HepG2 (cell line): ENCODE measurements around the gene UCK2. TPM values are rescaled to one million over a fixed set of nuclear protein-coding genes. Genes with fewer than 3 reads are reported as not detected.

Experiments
- ARID2 ChIP-seq: sonication (generic); formaldehyde crosslinking; IDR thresholded peaks from 2 replicates; pipeline ENCODE4 v1.8.1; 2022; ENCODE audit warnings: mild to moderate bottlenecking, missing genetic modification reagents, borderline replicate concordance
- EP300 ChIP-seq, 3 experiments: sonication (generic) in 1 of 3; formaldehyde crosslinking in 1 of 3; IDR thresholded peaks; 2 replicates each; pipeline versions ENCODE4 v1.5.1 to v1.6.1; 2011 to 2020; ENCODE audit warnings: low read depth in 2 of 3, low read length in 2 of 3, borderline replicate concordance in 1 of 3, improper control_type of control experiment in 1 of 3, mild to moderate bottlenecking in 1 of 3, missing genetic modification reagents in 1 of 3, moderate library complexity in 1 of 3
- ETV5 ChIP-seq: IDR thresholded peaks from 2 replicates; pipeline ENCODE4 v1.6.1; 2018; ENCODE audit warnings: missing biosample characterization, missing genetic modification reagents, inconsistent platforms, borderline replicate concordance
- FOXA1 ChIP-seq, 2 experiments: fragments of 450-650 bp in 1 of 2; sonication (generic) in 1 of 2; formaldehyde crosslinking in 1 of 2; IDR thresholded peaks; 2 replicates each; pipeline versions ENCODE4 v1.4.0 to v1.6.1; 2016 to 2020; ENCODE audit warnings: missing genetic modification reagents in 1 of 2
- FOXC1 ChIP-seq: sonication (generic); formaldehyde crosslinking; IDR thresholded peaks from 2 replicates; pipeline ENCODE4 v1.8.0; 2022; ENCODE audit warnings: mild to moderate bottlenecking, missing genetic modification reagents, borderline replicate concordance
- GATAD1 ChIP-seq: IDR thresholded peaks from 2 replicates; pipeline ENCODE4 v1.6.1; 2016; ENCODE audit warnings: missing genetic modification reagents, missing compliant biosample characterization
- KAT8 ChIP-seq: IDR thresholded peaks from 2 replicates; pipeline ENCODE4 v1.6.1; 2016; ENCODE audit warnings: missing genetic modification reagents, missing compliant biosample characterization
- KLF12 ChIP-seq: sonication (generic); formaldehyde crosslinking; IDR thresholded peaks from 2 replicates; pipeline ENCODE4 v1.4.0; 2020; ENCODE audit warnings: missing genetic modification reagents, borderline replicate concordance
- MBNL3 ChIP-seq: fragments of 250-450 bp; sonication (Bioruptor Pico); conservative IDR thresholded peaks from 2 replicates; pipeline ENCODE4 v1.8.0; 2022; ENCODE audit warnings: mild to moderate bottlenecking, inconsistent platforms
- MIXL1 ChIP-seq: IDR thresholded peaks from 2 replicates; pipeline ENCODE4 v1.6.1; 2016
- MYPOP ChIP-seq: sonication (generic); formaldehyde crosslinking; IDR thresholded peaks from 2 replicates; pipeline ENCODE4 v1.8.1; 2023; ENCODE audit warnings: mild to moderate bottlenecking, moderate library complexity, missing genetic modification reagents
- PCBP1 ChIP-seq: fragments of 200-400 bp; formaldehyde crosslinking; IDR thresholded peaks from 2 replicates; pipeline ENCODE4 v1.6.1; 2017; ENCODE audit warnings: mild to moderate bottlenecking, low read depth, low read length, borderline replicate concordance
- ZBTB21 ChIP-seq: sonication (generic); formaldehyde crosslinking; IDR thresholded peaks from 2 replicates; pipeline ENCODE4 v1.4.0; 2020; ENCODE audit warnings: missing genetic modification reagents
- ZMAT3 ChIP-seq: sonication (generic); formaldehyde crosslinking; conservative IDR thresholded peaks from 2 replicates; pipeline ENCODE4 v1.7.0; 2021; ENCODE audit warnings: missing genetic modification reagents
- ZNF317 ChIP-seq: sonication (generic); formaldehyde crosslinking; IDR thresholded peaks from 2 replicates; pipeline ENCODE4 v1.5.0; 2020; ENCODE audit warnings: mild to moderate bottlenecking, missing genetic modification reagents
- ZNF33B ChIP-seq: sonication (generic); formaldehyde crosslinking; IDR thresholded peaks from 2 replicates; pipeline ENCODE4 v1.5.1; 2020; ENCODE audit warnings: mild to moderate bottlenecking, missing genetic modification reagents
- ZNF674 ChIP-seq: sonication (generic); formaldehyde crosslinking; IDR thresholded peaks from 2 replicates; pipeline ENCODE4 v1.5.0; 2020; ENCODE audit warnings: low read depth, mild to moderate bottlenecking, missing genetic modification reagents
- ZSCAN22 ChIP-seq: sonication (generic); formaldehyde crosslinking; IDR thresholded peaks from 2 replicates; pipeline ENCODE4 v1.4.0; 2020; ENCODE audit warnings: mild to moderate bottlenecking, missing genetic modification reagents
- polyA plus RNA-seq, 8 experiments: library from polyadenylated mRNA; depleted of rRNA in 3 of 8; stranded (reverse) in 7 of 8; unstranded in 1 of 8; fragments of >200 nt; fragmentation: Illumina TruSeq in 4 of 8; extraction: Trizol in 4 of 8; gene quantifications; 2 replicates each; pipeline versions ENCODE4 v1.2.1 to v1.2.3, GENCODE V29; 2011 to 2016; ENCODE audit warnings: low read depth in 4 of 8, missing spikeins in 1 of 8, mixed read lengths in 1 of 8; ENCODE audit not compliant: insufficient read depth in 1 of 8
- total RNA-seq, 5 experiments: library from RNA; depleted of rRNA; stranded (reverse); fragments of >200 nt; fragmentation: Illumina TruSeq; extraction: Trizol; gene quantifications; 2 replicates each; pipeline ENCODE4 v1.2.3, GENCODE V29; 2016; ENCODE audit warnings: low read depth in 1 of 5
- TF ChIP-seq, protein P1 (sequence below): sonication (generic); formaldehyde crosslinking; IDR thresholded peaks from 2 replicates; pipeline ENCODE4 v1.4.0; 2020; ENCODE audit warnings: missing genetic modification reagents
- TF ChIP-seq, protein P2 (sequence below): IDR thresholded peaks from 2 replicates; pipeline ENCODE4 v1.6.1; 2016
- TF ChIP-seq, protein P3 (sequence below): IDR thresholded peaks from 2 replicates; pipeline ENCODE4 v1.6.1; 2016; ENCODE audit warnings: missing compliant biosample characterization, missing genetic modification reagents, borderline replicate concordance
- TF ChIP-seq, protein P4 (sequence below): IDR thresholded peaks from 2 replicates; pipeline ENCODE4 v1.6.1; 2016; ENCODE audit warnings: control low read depth

The UCK2 gene
- total and polyA plus RNA-seq, 2 of the 13 experiments (the other 11 are each of a cell fraction or from before 2014, with no cell fraction given), result 64.3 to 78.0 TPM

GRCh38 chr1:165900576-165901380 is 73.4 kb downstream of the UCK2 start (continued):
- TF ChIP-seq ETV5 (CRISPR knock-in tag), result no peak
- no peak for TF ChIP-seq MYPOP (CRISPR knock-in tag)
- TF ChIP-seq, protein P1, sequence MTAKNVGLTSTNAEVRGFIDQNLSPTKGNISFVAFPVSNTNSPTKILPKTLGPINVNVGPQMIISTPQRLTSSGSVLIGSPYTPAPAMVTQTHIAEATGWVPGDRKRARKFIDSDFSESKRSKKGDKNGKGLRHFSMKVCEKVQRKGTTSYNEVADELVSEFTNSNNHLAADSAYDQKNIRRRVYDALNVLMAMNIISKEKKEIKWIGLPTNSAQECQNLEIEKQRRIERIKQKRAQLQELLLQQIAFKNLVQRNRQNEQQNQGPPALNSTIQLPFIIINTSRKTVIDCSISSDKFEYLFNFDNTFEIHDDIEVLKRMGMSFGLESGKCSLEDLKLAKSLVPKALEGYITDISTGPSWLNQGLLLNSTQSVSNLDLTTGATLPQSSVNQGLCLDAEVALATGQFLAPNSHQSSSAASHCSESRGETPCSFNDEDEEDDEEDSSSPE, result no peak
- 0 out of 2 replicates have a peak, but pooled peaks have one; percentile 11 for TF ChIP-seq MIXL1
- TF ChIP-seq ZNF33B (CRISPR knock-in tag), result no peak
- no peak for TF ChIP-seq ZNF674 (CRISPR knock-in tag)
- TF ChIP-seq, protein P2, sequence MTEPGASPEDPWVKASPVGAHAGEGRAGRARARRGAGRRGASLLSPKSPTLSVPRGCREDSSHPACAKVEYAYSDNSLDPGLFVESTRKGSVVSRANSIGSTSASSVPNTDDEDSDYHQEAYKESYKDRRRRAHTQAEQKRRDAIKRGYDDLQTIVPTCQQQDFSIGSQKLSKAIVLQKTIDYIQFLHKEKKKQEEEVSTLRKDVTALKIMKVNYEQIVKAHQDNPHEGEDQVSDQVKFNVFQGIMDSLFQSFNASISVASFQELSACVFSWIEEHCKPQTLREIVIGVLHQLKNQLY (CRISPR knock-in tag), result no peak
- no peak for TF ChIP-seq PCBP1
- no peak for TF ChIP-seq FOXC1 (CRISPR knock-in tag)
- TF ChIP-seq, protein P3, sequence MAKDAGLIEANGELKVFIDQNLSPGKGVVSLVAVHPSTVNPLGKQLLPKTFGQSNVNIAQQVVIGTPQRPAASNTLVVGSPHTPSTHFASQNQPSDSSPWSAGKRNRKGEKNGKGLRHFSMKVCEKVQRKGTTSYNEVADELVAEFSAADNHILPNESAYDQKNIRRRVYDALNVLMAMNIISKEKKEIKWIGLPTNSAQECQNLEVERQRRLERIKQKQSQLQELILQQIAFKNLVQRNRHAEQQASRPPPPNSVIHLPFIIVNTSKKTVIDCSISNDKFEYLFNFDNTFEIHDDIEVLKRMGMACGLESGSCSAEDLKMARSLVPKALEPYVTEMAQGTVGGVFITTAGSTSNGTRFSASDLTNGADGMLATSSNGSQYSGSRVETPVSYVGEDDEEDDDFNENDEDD (CRISPR knock-in tag), result no peak
- TF ChIP-seq, protein P4, sequence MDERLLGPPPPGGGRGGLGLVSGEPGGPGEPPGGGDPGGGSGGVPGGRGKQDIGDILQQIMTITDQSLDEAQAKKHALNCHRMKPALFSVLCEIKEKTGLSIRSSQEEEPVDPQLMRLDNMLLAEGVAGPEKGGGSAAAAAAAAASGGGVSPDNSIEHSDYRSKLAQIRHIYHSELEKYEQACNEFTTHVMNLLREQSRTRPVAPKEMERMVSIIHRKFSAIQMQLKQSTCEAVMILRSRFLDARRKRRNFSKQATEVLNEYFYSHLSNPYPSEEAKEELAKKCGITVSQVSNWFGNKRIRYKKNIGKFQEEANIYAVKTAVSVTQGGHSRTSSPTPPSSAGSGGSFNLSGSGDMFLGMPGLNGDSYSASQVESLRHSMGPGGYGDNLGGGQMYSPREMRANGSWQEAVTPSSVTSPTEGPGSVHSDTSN (CRISPR knock-in tag), result no peak
- TF ChIP-seq ARID2 (CRISPR knock-in tag), result no peak
- no peak for TF ChIP-seq ZMAT3 (CRISPR knock-in tag)
- TF ChIP-seq KLF12, result 0 out of 2 replicates have a peak, but pooled peaks have one; percentile 39
- peak in 1 of 2 experiments; percentile 57; a peak in 1 of 4 replicates for TF ChIP-seq EP300 (IDR thresholded peaks at IDR 0.05; ENCODE audit: low read depth in 2 of 2, low read length in 2 of 2)
- TF ChIP-seq EP300 (CRISPR knock-in tag; IDR thresholded peaks at IDR 0.05; ENCODE audit: borderline replicate concordance), result no peak
- TF ChIP-seq GATAD1, result no peak
- no peak for TF ChIP-seq MBNL3 (CRISPR knock-in tag)
- no peak for TF ChIP-seq ZSCAN22 (CRISPR knock-in tag)
- TF ChIP-seq ZNF317, result no peak
- no peak for TF ChIP-seq ZBTB21 (CRISPR knock-in tag)
- no peak for TF ChIP-seq FOXA1 (IDR thresholded peaks at IDR 0.05)
- TF ChIP-seq FOXA1 (CRISPR knock-in tag; IDR thresholded peaks at IDR 0.05), result no peak
- TF ChIP-seq KAT8, result no peak
